Epithelial cell of esophagus (primary cell): Measurements from ENCODE around the gene MTCP1.

Source experiments
- DNase-seq: peaks from one replicate; pipeline ENCODE4 v3.0.0; 2010; ENCODE audit warnings: low read depth
- H3K4me3 ChIP-seq: 2 replicates; pipeline ENCODE4 v1.5.1; 2011; ENCODE audit warnings: mild to moderate bottlenecking, low read length, control low read depth
- CTCF ChIP-seq: IDR thresholded peaks from 2 replicates; pipeline ENCODE4 v1.5.1; 2011; ENCODE audit warnings: low read depth, mild to moderate bottlenecking, low read length, control low read depth, inconsistent platforms; ENCODE audit not compliant: insufficient read depth; ENCODE audit errors: missing control alignments

The MTCP1 gene

GRCh38 chrX:155069414-155069813, 1.5 kb downstream of the MTCP1 start:
- TF ChIP-seq CTCF: no peak
- no peak for DNase-seq
- peak overlapping the region; percentile 63 for H3K4me3 ChIP-seq

GRCh38 chrX:155068165-155068564, 2.8 kb downstream of the MTCP1 start:
- no peak for TF ChIP-seq CTCF
- peak; percentile 24 for DNase-seq
- H3K4me3 ChIP-seq: no peak overlapping the region

- TF ChIP-seq CTCF: no peak
- peak; percentile 59 for DNase-seq
- peak overlapping the region; percentile 9 for H3K4me3 ChIP-seq
Observed at GRCh38 chrX:155065035-155065734, 5.8 kb downstream of the MTCP1 start.

GRCh38 chrX:155061760-155062159, 9.2 kb downstream of the MTCP1 start:
- TF ChIP-seq CTCF: no peak

GRCh38 chrX:155056877-155057792, 13.8 kb downstream of the MTCP1 start:
- TF ChIP-seq CTCF: peak; percentile 70
- peak; percentile 70 for DNase-seq
- peak overlapping the region; percentile 16 for H3K4me3 ChIP-seq

More at GRCh38 chrX:155061760-155062159, 9.2 kb downstream of the MTCP1 start:
- no peak overlapping the region for H3K4me3 ChIP-seq
- no peak for DNase-seq

- no peak for TF ChIP-seq CTCF
- DNase-seq: no peak
- H3K4me3 ChIP-seq: no peak overlapping the region
Observed at GRCh38 chrX:155056471-155056870, 14.5 kb downstream of the MTCP1 start.
